ENCODE measurements around the gene NUDT7.

DNA sequence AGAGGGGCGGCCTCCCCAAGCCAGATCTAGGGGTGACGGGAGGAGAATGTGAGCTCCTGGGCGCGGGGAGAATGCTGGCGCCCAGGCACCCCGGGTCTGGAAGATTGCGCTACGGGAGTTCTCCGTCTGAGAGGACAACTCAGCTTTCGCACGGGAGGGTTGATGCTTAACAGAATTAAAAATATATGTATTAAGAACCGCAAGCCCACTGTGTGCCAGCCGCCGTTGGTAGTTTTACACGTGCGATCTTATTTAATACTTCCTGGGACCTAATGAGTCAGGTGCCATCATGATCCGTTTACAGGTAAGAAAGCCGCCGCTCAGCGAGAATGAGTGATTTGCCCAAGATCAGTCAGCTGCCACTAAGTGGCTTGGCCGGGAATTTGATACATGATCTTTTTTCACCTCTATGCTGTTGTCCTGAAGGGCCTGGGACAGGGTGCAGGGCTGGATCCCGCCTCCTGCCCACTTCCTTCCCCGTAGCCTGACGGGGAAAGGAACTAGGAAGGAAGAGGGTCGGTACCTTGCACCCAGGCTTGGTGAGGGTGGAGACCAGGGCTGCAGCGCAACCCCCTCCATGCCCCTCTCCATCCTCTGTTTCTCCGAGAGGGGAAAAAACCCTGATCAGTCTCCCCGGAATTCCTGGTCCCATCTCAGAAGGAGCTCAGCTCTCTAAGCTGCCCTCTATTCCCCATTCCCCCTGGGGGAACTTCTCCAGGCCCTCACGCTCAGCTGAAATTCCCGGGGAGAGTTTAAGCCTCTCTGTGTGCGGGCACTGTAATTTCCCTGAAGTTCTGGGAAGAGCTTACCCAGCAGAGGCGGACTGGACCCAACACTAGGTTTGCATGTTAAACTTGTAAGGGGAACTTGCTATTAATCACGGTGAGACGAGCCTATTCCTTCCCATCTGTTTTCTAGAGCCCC is 67.0 kb downstream of the NUDT7 start:
- no peak for TF ChIP-seq CTCF (tag by site-specific recombination; IDR thresholded peaks at IDR 0.05)
- no peak for TF ChIP-seq ZNF274 (IDR thresholded peaks at IDR 0.05; ENCODE audit: low read length)
- no peak for TF ChIP-seq ZNF274 (tag by site-specific recombination; IDR thresholded peaks at IDR 0.05; ENCODE audit: borderline replicate concordance)
- no peak for TF ChIP-seq ZNF555 (tag by site-specific recombination; conservative IDR thresholded peaks at IDR 0.05)
- TF ChIP-seq KLF16 (tag by site-specific recombination; IDR thresholded peaks at IDR 0.05): no peak
- no peak for TF ChIP-seq ZNF184 (tag by site-specific recombination; IDR thresholded peaks at IDR 0.05)
- TF ChIP-seq BCL11B (tag by site-specific recombination; IDR thresholded peaks at IDR 0.05; ENCODE audit: low read depth): no peak
- TF ChIP-seq ZNF169 (tag by site-specific recombination; IDR thresholded peaks at IDR 0.05): no peak
- TF ChIP-seq ZNF335 (tag by site-specific recombination; conservative IDR thresholded peaks at IDR 0.05): no peak
- TF ChIP-seq ZNF561 (tag by site-specific recombination; IDR thresholded peaks at IDR 0.05; ENCODE audit: borderline replicate concordance): no peak
- no peak for TF ChIP-seq ZNF549 (tag by site-specific recombination; IDR thresholded peaks at IDR 0.05)
- no peak for TF ChIP-seq RBAK (tag by site-specific recombination; IDR thresholded peaks at IDR 0.05)
- no peak for TF ChIP-seq ZNF510 (tag by site-specific recombination; IDR thresholded peaks at IDR 0.05; ENCODE audit: insufficient replicate concordance)
- no peak for TF ChIP-seq ZBTB1 (tag by site-specific recombination; IDR thresholded peaks at IDR 0.05)

Measured in HEK293 (cell line).